SW480 (cell line): ENCODE data around the gene XYLT1.

ENCODE experiments used
- DNase-seq: peaks from one replicate; pipeline ENCODE4 v3.0.0-alpha.2; 2016; ENCODE audit warnings: low spot score

XYLT1 gene

DNA sequence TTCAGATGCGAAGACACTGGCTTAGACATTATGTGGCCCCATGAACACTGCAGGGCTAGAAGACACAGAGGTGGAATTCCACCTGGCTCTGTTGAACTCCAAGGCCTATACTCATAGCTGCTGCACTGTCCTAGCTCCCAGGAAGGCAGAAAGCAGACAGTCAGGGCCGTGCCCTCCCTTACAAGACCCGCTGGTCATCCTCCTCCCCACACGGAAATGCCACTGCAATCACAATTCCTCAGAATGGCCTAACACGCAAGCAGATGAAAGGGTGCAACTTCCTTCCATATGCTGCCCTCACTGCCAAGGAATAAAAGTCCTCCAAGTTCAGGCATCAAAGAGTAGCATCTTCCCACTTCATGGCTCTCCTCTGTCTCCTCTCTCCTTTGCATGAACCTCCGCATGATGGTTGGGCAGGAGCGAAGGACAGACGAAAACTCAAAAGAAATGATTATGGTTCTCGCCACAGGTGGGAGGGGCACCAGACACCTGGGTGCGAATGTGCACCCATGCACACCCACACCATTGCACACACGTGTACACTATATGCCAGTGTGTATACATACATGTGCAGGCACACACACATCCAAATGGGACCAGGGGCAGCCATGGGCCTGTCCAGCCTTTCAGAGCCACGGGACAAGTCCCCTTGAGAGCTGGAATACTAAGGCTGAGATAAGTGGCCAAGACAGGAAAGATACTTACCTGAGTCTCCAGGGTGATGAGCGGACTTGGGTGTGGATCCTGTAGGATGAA lies 113.3 kb downstream of the XYLT1 start:
- no peak for DNase-seq

DNA sequence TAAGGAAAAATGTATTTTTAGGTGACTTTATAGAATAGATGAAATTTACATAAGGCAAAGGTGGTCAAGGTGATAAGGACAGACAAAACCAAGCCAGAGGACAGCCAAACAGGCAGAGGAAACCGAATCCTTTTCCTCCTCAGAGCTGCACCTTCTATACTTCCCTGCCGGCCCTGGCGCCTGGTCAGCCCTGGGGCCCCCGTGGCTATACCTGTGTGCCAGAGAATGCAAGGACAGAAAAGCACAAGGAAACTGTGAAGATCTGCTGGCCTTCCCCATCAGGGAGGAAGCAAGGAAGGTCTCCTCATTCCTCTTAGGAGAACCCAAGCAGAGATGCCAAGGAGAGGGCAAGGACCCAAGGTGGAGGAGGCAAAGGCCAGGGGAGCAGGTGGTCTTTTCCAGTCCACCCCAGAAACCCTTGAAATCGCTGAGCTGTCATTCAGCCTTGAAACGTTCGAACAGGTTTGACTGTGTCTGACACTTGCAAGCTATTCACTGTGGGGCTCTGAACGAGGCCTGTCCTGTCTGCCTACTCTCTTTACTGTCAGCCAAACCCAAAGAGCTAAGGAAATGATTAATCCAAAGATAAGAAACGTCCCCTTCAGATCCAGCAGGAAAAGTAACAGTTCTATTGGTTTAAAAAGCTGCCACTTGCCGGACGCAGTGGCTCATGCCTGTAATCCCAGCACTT lies 114.4 kb downstream of the XYLT1 start:
- no peak for DNase-seq

GRCh38 chr16:17354685-17355084 lies 116.1 kb downstream of the XYLT1 start:
- no peak for DNase-seq

GRCh38 chr16:17354141-17354601 lies 116.6 kb downstream of the XYLT1 start:
- DNase-seq = no peak

GRCh38 chr16:17353561-17353960 lies 117.2 kb downstream of the XYLT1 start:
- DNase-seq = no peak

DNA sequence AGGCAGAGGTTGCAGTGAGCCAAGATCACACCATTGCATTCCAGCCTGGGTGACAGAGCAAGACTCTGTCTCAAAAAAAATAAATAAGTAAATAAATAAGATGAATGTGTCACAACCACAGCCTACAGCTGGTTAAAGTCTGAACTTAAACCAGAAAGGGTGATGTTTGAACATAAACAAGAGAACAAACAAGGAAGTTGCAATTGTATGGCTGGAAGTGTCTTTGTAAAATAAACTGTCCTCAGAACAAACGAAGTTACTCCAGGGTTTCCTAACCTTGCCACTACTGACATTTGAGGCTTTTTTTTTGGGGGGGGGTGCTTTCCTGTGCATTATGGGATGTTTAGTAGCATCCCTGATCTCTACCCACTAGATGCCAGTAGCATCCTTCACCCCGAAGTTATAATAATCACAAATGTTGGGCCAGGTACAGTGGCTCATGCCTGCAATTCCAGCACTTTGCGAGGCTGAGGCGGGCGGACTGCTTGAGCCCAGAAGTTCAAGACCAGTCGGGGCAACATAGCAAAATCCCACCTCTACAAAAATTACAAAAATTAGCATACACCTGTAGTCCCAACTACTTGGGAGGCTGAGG lies 119.2 kb downstream of the XYLT1 start:
- DNase-seq = no peak

DNA sequence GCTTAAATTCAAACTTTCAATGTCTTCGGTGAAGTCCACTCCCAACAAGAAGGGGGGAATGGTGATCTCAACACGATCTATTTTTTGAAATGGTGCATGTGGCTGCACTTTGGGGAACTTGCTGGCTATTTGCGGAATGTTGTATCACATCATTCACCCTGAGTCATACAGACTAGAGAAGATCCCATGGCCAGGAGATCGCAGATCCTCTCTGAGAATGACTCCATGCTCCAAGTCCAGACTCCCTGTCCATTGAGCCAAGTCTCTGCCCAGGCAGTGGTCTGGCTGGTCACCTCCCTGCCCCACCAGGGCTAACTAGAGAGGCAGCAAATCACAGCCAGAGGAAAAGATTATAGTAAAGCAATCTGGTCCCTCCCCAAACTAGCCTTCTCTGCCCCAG lies 120.6 kb downstream of the XYLT1 start:
- no peak for DNase-seq

- DNase-seq = no peak
These were observed 121.9 kb downstream of the XYLT1 start for GRCh38 chr16:17348826-17349225.

GRCh38 chr16:17348042-17348783 lies 122.5 kb downstream of the XYLT1 start:
- DNase-seq = no peak

DNA sequence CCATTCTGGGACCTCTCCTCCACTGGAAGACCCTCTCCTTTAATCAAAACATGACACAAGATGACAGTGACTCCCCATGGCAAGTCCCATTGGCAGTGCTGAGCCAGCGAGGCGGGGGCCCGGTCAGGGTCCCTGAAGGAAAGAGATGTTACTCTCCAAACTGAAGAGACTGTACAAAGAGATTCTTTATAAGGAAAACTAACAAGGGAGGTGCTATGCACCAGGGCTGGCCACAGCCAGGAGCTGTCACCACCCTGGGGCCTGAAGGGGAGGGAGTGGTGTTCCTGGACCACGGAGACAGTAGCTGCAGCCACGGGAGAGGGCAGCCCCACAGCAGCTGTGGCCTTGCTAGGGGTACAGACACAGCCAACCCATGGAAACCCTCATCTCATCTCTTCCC lies 123.1 kb downstream of the XYLT1 start:
- no peak for DNase-seq

DNA sequence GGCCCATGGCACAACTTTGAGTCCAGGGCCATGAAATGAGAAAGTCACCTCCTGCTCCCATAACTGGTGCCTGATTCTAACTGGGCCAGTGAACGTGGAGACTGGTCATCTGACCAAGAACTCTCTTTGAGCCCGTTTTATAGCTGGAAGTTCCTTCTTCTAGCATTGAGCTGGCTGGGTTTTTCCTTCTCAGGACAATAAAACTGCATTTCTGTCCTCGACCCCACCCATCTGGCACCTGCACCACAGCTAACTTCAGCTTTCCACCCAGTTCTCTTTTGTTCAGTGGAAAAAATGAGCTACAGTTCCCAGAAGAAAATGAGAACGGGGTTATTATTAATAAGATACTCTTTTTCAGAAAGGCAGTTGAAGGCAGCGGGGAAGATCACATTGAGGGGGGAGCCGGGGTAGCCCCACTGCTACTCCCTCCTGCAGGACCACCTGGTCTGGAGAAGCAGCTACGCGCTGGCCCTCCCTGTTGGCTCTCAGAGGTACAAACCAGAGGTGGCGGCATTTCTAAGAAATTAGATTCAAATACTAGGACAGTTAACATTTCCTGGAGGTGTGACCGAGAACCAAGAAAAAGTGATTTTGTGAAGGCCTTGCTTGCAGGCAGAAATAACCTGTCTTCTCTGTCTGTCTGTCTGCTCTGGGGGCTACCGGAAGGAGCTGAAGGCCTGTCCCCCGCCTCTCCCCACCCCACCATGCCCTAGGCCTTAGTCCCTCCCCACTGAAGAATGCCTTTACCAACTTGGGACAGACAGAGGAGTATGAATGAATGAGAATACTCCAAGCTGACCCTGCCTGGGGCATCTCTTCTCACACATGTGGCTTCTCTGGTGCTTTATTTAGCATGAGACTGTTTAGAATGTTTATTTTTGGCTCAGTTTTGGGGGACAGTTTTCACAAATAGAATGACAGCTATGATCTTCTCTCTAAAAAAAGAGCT lies 123.9 kb downstream of the XYLT1 start:
- no peak for DNase-seq

- DNase-seq = no peak
These were observed 125.7 kb downstream of the XYLT1 start for GRCh38 chr16:17345043-17345442.

GRCh38 chr16:17343728-17344127 lies 127.0 kb downstream of the XYLT1 start:
- DNase-seq = no peak

DNA sequence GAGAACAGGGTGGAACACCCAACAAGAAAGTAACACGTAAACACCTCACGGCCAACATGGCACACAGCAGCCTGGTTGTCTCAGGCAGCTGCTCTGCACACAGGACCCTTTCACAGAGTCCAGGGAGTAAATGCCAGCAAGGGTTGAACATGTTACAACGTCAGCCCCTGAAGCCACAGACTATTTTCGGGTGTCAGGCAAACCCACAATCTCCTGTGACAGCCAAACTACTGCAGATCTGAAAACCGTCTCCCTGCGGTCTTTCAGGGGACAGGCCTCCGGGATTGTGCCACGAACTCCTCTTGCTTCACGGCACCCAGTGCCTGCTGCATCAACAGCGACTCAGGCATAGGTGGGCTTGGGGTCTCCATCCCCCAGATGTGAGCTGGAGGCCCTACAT lies 127.7 kb downstream of the XYLT1 start:
- no peak for DNase-seq

DNA sequence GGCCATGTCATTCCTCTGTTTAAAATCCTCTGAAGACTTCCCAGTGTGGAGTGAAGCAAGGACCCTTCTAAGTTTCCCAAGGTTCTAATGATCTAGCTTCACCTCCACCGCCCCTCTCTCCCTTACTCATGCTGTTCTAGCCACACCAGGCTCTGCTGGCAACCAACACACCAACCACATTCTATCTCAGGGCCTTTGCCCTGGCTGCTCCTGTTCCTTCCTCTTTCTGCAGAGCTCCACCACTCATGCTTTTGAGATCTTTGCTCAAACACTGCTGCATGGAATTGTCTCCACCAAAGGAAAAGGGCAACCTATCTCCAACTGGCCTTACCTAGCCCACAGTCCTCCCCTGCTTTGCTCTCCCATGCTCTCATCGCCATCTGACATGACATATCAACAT lies 128.7 kb downstream of the XYLT1 start:
- no peak for DNase-seq

DNA sequence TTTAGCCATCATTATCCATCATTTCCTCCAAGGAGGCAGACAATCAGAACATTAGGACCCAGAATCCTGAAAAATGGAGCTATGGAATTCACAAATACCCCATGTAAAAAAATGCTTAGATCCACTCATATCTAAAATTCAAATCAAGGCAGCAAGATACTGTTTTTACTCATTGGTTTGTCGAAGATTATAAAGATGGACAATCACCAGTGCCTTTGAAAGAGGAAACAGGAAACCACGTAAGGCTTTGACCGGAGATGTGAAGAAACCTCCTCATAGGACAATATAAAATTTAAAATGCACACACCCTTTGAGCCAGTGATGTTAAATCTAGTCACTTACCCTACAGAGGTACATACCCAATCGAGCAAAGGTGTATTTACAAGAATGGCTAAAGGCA lies 130.0 kb downstream of the XYLT1 start:
- no peak for DNase-seq

DNA sequence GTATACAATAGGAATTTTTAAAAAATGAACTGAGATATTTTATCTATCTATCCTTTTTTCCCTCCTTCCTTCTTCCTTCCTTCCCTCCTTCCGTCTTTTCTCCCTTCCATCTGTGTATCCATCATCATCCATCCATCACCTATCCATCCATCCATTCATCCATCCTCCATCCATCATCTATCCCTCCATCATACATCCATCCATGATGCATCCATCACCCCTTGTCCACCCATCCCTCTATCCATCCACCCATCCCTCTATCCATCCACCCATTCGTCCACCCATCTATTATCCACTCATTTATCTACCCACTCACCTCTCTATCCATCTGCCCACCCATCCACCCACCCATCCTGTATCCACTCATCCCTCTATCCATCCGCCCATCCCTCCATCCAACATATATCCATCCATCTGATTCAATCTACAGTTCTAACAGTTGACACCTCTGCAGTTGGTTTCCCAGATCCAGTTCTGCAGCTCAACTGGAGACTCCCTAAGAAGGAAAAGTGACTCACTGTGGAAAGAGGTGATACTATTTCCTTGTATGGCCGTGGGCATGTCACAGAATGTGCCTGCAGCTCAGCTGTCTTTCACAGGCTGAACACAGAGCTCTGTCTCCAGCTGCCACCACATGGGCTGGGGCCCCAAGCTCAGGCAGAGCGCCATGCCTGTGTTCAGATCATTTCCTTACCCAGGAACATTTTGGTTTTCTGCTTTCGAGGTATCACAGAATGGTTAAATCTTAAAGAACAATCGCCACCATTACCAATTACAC lies 130.8 kb downstream of the XYLT1 start:
- no peak for DNase-seq

- no peak for DNase-seq
These were observed 132.5 kb downstream of the XYLT1 start for GRCh38 chr16:17338244-17338643.

DNA sequence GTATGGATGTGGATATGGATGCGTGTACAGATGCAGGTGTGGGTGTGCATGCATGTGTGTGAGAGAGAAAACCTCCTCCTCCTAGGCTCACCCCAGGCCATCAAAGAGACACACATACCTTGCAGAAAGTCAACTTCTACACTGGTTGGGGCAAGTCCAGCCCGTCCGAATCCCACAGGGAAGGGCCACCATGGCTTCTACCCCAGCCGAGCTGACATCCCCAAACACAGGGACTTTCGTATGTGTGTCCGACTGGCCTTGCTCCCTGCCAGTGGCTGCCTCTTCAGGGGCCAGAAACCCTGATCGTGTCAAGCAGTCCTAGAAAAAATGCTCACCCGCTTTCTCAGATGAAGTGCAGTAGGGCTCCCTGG lies 134.2 kb downstream of the XYLT1 start:
- no peak for DNase-seq

- no peak for DNase-seq
These were observed 134.8 kb downstream of the XYLT1 start for GRCh38 chr16:17335826-17336529.
